HG02852 (cell line): Measurements from ENCODE around the gene KPTN.

ENCODE experiments used
- ATAC-seq: cut with Tn5 transposase; IDR thresholded peaks from one replicate; pipeline ENCODE4 v1.9.1; 2021; ENCODE audit warnings: mild to moderate bottlenecking, moderate library complexity; ENCODE audit not compliant: unreplicated experiment

KPTN gene

GRCh38 chr19:47509170-47509847, 25.3 kb upstream of the KPTN start:
- no peak for ATAC-seq

GRCh38 chr19:47508721-47509120, 24.7 kb upstream of the KPTN start:
- ATAC-seq: no peak

DNA sequence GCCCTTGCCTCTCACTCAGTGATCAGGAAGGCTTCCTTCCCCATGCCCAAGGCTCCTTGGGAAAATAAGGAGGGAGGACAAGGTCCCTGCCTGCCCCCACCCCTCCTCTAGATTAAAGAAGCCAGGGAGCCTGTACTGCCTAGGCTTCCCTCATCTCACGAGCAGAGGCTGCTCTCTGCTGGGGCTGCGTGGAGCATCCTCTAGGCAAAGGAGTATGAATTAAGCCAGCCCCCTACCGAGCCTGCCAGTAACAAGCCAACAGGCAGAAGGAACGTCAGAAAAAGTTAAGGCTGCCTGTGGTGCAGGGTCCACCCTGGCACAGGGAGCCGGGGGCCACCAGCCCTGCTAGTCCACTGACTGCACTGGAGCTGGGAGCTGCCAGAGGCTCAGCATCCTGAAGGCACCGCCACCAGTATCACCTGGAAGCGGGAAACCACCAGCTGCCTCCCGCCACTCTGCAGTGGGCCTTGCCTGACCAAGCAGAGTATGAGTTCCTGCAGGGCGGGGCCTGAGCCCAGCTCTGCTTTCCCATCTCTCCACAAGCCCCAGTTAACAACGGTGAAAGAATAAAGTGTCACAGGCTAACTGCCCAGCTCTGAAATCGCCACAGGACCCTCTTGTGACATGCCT, 24.0 kb upstream of the KPTN start:
- ATAC-seq: no peak

- ATAC-seq: no peak
Measured at GRCh38 chr19:47507012-47507411, 23.0 kb upstream of the KPTN start.

DNA sequence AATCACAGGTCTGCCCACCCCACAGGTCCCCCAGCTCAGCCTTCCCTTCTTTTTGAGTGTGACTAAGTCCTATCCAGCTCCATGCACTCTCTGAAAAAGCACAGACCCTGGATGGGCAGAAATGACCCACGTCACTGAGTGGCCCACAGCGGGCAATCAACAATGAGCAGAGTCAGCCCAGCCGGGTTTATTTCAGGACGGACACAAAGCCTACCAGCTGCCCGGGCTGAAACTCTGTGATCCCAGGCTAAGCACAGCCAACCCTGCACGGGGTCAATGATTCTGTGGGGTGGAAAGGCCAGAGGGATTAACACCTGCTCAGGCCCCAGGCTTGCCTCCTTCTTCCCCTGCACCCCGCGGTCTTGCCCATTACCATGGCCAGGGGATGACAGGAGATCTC, 22.4 kb upstream of the KPTN start:
- no peak for ATAC-seq

DNA sequence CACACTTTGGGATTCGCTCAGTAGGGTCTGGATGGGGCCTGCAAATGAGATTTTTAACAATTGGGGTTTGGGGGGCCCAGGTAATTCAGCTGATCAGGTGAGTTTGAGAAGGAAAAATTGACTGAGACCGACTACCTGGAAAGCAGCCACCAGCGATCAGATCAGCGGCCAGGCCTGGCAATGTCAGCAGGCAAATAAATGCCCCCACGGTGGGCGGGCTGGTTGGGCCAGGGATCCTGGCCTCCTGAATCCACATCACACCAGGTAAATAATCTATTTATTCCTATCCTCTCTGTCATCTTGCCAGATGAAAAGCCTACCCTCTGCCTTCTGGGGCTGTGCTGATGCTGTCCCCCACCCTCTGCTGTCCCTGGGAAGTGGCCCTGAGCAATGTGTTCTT, 21.5 kb upstream of the KPTN start:
- ATAC-seq: no peak

GRCh38 chr19:47503826-47504150, 19.8 kb upstream of the KPTN start:
- no peak for ATAC-seq

- ATAC-seq: no peak
Measured at GRCh38 chr19:47503130-47503825, 19.3 kb upstream of the KPTN start.

DNA sequence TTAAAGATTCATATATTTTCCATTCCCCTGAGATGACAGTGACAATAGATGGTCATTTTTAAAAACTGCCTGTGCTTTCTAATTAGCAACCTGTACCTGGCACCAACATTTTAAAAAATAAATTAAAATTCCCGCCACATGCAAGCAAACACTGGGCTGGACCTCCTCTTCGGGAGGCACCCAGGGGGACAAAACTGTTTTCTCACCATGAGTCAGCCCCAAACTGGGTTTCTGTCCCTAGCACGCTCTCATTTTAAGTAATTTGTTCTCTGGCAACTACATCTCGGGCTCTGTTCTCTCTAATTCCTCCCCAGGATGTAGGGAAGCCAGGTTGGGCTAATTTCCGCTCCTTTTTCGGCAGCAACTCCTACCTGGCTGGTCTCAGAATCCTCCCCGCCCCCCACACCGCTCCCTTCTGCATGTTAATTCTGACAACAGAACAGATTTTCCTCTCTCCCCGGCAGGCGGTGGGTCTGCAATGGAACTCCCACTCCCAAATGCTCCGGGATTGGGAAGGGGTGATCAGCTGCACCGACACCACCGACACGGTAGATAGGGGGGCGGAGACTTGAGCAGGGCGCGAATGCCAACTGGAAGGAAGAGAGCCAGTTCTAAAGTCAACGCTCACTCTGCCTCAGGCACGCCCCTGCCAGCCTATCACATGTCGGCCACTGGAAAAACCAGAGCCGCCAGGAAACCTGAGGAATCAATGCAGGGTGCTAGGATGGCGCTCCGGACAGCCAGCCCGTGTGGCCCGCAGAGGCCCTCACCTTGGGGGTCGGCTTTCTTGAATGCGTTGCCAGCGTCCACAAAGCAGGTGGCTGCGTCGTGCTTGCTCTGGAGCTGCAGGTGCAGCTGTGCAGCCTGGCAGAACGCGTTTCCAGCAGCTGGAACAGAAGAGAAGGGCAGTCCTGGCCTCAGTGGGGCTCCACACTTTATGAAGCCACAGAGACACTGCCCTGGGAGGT, 16.1 kb upstream of the KPTN start:
- ATAC-seq: no peak

GRCh38 chr19:47499371-47499770, 15.4 kb upstream of the KPTN start:
- ATAC-seq: no peak

- ATAC-seq: no peak
Measured at GRCh38 chr19:47498561-47498960, 14.5 kb upstream of the KPTN start.

- ATAC-seq: no peak
Measured at GRCh38 chr19:47497821-47498520, 14.0 kb upstream of the KPTN start.

DNA sequence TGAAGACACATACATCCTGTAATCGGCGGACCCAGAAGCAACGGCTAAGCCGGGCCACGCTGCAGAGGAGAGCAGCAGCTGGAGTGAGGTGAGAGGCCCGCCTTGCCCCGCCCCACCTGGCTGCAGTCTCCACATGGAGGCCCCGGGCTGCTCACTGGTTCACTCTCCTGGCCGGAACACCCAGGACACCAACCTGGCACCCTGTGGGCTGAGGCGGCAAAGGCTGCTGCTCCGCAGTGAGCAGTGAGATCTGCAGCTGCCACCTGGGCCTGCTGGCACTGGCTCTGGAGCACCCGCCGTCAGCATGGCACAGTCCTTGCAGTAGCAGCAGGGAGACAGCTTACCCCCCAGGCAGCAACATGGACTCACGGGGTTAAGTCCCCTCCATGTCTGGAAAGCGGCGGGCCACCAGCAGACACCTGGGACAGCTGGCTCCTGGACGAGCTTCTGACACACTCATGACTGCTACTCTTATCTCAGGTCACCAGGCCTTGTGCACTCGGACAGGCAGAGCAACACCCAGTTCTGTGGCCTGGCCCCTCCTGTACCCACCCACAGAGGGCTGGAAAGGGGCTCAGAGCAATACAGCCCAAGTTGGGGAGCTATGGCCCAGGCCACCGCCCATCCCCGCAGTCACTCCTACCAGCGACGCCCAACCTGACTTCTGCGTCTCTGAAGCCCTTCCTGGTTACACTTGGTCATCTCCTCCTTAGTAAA, 13.2 kb upstream of the KPTN start:
- ATAC-seq: no peak

DNA sequence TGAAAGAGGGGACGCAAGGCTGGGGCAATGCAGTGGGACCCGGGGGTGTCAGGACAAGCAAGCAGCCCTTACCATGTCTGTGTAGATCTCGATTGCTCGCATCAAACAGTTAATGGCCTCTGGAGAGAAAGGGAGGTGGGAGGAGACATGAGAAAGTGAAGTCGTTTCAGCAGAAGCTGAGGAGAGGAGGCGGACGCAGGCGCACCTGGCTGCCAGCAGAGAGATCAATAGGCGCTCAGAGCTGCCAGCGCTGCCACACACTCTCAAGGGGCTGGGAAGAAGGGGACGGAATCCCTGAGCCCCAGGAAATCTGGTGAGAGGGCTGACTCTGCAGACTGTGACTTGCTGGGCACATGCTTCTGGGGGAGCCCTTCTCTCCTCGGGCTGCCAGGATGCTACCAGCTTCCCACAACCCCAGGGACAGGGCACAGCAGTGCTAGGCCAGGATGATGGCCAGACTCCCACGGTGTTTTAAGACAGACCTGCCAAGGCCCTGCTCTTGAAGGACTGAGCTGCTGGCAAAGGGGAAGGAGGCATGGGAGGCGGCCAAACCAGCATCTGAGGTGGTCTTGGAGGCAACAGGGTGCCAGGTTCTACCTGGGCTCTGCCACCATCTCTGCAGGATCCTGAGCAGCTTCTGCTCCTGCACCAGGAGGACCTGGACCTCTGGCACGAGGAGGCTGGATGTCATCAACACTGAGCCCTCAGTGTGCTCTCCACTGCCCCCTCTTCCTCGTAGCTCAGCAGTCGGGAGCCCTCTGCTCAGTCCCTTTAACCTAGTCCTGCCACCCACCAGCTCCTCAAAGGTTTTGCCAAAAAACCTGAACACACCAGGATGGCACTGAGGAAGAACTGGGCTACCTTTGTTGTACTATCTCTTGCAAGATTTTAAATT, 11.7 kb upstream of the KPTN start:
- no peak for ATAC-seq

DNA sequence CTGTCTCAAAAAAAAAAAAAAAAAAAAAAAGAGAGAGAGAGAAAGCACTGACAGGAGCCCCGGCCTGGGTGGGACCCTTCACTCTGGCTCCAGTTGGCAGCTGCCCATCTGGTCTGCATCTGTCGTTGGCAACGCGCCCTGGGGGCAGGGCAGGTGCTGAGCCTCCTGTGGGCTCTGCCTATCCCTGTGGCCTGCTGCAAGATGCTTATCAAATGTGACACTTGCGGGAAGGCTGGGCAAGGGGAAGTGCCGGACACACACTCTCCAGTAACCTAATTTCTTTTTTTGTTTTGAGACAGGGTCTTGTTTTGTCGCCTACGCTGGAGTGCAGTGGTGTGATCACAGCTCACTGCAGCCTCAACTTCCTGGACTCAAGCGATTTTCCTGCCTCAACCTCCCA, 10.7 kb upstream of the KPTN start:
- ATAC-seq: no peak

- ATAC-seq: no peak
Measured at GRCh38 chr19:47494211-47494547, 10.2 kb upstream of the KPTN start.

- no peak for ATAC-seq
Measured at GRCh38 chr19:47493378-47494210, 9.6 kb upstream of the KPTN start.
